Stimulated activated CD8-positive, alpha-beta memory T cell treated with anti-CD3 and anti-CD28 coated beads, Interleukin-12 subunit alpha, Interleukin-12 subunit beta, amount 100 ng/mL, for 4 hours (primary cell): ENCODE results near the gene WDR20.
A peak's percentile ranks its signal among the peaks of the same experiment; 100 is the strongest.

Experiments used
- DNase-seq: peaks from one replicate; pipeline ENCODE4 v3.0.0-alpha.2; 2020; ENCODE audit warnings: low read depth

The WDR20 gene

DNA sequence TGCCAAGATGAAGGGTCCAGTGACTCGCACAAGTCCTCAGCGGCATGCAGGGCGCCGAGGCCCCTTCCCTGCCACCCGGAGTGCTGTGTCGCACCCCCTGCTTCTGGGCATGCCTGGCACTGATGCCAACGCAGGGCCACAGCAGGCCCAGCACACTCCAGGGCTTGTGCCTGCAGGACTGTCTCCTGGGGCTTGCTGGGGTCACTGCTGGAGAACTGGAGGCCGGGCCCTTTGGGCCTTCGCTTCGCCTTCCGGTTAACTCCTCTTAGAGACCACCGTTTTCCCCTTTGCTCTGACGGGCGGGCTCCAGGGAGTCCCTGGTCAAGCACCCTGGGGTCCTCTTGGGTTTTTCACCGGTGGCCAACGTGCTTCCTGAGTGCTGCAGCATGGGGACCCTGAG, 79.6 kb downstream of the WDR20 start:
- DNase-seq: no peak

DNA sequence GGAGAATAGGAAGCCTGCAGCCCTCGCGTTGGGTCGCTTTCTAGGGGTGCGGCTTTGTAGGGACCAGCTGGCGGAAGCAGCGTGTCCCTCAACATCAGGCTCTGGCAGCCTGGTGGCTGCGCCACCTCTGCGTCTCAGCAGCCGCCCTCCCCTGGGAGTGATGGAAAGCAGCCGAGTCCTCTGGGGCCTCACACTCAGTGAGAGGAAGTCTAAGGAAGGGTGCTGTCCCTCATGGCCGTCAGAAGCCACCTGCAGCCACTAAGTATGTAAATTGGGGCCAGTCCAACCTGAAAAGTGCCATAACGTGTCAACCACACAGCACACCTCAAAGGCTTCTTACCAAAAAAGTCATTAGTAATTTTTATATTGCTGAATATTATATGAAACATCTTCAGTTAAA, 80.3 kb downstream of the WDR20 start:
- no peak for DNase-seq

DNA sequence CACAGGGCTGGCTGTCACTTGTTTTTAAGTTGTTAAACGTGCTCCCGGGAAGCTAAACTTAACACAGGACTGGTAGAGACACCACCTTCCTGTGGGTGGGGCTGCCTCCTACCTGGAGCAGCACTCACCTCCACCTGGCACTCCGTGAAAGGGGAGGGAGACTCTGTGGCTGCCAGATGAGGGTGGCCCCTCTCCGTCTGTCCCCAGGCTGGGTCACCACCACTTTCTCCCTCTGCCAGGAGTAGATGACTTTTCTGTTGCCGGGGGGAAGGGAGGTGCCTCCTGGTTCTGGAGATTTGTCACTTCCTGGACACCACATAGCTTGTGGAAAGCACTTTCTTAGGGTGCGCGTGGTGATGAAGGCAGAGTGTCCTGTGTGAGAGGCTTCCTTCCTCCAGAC, 81.3 kb downstream of the WDR20 start:
- no peak for DNase-seq

DNA sequence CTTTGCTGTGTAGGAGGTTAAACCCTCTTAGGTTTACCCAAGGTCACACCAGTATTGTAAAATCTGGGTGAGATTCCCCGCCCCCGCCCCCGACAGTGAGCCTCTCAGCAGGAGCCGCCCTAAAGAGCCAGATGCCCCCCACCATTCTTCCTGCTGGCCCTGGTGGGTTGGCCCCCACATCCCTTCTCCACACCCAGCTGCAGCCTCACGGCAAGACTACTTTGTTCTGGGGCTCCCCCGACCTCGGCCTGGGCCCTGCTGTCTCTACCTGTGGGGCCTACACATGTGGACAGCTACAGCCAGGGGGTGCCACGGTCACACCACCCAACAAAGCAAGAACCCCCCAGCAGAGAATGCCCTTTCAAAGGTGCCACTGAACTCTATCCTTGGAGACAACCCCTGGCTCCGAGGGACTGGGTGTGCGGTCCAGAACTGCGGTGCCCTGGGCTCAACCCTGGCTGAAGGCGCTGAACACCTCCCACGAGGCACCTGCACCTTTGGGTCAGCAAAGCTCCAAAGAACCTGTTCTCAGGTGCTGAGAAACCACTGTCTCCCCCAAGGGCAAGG, 82.4 kb downstream of the WDR20 start:
- DNase-seq: no peak

DNA sequence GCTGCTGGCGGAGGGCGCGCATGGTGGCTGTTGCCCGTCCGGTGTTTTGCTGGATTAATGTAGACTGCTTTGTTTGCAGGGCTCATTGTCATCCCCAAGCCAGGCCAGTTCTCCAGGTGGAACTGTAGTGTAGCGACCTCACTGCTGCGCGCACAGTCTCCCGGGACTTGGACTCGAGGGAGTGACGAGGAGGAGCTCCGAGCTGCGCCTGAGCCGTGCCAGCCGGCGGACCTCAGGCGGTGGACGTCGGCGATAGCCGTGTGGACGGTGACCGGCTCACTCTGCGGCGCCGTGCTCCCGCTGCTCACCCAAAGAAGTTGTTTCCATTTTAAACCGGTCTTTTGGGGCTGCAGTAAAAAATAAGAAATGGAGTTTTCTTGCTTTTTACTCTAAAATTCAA, 83.1 kb downstream of the WDR20 start:
- no peak for DNase-seq

DNA sequence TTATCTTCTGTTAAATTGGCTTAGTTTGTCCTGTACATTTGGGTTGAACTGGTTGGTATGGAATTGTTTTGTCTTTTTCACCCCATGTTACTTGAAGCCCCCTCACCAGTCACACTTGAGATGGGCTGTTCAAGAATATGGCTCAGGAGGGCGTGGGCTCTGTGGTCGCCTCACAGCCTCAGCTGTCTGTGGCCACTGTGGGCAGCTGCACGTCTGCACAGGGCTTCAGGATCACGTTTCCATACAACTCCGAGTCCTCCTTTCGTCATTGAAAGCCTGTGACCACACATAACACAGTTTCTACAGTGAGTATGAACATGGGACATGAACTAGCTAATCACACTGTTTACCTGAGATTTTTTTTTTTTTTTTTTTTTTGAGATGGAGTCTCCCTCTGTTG, 84.0 kb downstream of the WDR20 start:
- DNase-seq: no peak

DNA sequence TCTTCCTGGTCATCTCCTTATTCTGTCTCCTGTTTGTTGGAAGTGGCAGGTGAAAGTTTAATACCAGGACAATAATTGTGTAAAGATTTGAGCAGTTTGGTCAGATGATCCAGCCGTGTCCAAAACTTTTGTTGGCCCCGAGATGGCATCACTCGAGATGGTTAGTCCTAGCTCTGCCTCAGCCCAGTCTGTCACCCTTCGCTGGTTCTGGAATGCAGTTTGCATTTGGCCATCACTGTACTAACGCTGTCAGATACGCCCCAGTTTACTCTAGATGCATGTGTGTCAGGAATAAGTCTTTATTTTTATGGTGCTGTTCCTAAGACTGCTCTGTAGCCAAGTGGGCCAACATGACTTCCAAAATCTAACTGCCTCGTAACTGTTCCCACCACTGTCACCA, 85.7 kb downstream of the WDR20 start:
- no peak for DNase-seq

DNA sequence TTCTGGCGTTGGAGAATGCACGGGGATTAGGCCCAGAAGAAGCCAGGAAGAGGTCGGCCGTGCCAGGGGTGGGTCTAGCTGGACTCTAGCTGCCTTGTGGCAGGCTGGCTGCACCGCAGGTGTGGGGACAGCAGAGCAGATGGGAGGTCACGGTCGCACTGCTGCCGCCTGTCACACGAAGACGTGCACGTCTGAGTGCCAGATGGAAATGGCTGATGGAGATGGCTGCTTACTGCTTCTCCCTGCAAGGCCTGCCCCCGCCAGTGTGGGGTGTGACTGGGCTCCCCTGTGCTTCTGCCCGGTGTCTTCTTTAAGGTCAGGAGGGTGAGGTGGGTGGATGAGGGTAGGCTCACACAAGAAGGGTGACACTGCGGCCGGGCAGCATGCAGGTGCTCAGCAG, 86.2 kb downstream of the WDR20 start:
- no peak for DNase-seq

DNA sequence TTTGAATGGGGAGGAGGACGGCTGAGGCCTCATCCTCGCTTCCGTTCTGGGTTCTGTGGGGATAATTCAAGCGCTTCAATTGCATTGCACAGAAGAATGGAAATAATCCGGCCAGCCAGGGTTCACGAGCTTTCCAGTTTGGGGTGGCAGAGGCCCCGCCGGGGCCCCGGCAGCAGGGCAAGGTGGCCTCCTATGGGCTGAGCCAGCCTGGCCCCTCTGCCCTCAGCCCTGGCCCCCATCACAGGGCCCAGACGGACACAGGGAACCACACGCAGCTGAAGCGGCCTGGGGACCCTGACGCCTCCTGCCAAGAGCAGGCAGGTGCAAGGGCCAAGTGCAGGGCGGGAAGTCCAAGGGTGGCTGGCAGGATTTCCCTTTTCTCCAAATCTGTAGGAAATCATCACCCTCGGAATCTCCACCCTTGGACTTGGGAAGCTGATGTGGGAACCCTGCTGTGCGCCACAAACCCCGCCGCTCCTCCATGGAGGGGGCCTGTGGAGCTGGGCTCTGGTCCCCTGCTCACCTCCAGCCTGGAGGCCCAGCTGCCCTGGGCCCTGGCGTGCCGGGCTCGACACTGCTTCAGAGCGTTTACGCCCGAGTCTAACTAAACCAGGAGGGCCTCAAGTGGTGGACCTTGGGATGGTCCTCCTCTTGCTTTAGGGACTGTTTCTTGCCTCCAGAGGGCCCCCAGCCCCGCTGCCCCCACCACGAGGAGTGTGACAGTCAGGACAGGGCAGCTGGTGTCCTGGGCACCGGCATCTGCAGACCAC, 86.8 kb downstream of the WDR20 start:
- no peak for DNase-seq

DNA sequence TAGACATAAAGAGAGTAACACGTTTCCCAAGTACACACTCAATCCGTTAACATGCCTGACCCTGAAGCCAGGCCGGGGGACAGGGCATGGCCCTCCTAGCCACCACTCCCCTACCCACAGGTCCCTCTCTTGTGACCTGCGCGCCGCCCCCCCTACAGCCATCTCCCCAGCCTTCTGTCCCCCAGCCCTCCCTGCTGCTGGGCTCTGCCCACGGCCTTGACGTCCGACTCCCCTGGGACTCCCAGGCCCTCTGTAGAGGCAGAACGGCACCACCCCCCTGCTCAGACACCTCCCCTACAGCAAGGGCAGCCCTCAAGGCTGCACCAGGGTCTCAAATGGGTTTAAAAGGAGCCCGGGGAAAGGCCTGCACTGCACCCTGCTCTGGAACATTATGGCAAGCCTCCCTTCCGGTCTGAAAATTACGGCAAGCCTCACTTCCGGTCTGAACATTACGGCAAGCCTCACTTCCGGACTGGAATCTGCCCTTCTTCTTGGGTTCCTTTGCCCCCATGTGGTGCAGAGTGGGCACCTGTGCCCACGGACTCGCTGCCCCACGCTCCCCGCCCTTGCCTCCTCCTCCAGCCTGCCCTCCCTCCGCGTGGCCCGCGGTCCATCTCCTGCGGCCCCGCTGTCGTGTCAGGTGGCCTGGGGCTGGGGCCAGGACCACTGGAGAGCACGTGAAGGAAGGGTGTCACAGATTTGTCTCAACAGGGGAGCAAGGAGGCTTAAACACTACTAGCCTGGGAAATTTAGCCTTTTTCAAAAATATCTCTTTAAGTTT, 87.7 kb downstream of the WDR20 start:
- no peak for DNase-seq

DNA sequence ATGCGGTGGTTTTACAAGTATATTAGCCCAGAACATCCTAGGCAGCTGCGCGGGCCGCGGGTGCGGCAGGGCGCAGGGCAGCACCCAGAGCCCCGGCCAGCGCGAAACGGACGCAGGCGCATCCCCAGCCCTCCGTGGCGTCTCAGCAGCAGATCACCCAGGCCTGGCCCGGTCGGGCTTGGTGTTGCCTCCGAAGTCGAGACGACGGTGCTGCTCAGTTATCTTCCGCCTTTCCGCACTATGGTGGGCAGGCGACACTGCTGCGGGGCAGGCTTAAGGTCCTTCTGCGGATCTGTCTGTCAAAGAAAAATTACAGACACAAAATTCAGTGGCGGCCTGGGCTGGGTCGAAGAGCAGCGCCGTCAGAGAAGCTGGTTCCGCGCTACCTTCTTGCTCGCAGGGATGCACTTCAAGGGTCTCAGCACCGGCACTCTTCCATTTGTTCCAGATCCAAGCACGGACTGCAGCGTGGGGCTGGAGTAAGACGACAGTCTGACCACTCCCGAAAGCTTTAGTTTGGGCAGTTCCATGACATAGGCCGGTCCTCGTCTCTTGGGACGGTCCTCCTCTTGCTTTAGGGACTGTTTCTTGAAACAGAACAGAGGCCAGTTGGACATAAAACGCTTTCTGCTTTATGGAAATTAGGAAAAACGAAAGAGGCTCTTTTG, 89.5 kb downstream of the WDR20 start:
- DNase-seq: no peak

DNA sequence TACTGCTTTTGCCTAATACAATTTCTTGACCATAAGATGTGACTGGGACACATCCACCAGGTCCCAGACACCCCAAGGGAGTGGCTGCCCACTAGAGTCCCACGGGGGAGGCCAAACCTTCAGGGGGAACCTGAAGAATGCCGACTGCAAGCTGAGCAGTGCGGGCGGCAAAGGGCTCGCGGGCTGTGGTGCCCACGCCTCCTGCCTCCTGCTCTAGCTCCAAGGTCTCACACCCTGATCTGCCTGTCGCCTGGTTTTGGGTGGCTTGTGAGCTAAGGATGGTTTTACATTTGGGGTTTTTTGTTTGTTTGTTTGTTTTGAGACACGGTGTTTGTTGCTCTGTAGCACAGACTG, 90.0 kb downstream of the WDR20 start:
- no peak for DNase-seq

DNA sequence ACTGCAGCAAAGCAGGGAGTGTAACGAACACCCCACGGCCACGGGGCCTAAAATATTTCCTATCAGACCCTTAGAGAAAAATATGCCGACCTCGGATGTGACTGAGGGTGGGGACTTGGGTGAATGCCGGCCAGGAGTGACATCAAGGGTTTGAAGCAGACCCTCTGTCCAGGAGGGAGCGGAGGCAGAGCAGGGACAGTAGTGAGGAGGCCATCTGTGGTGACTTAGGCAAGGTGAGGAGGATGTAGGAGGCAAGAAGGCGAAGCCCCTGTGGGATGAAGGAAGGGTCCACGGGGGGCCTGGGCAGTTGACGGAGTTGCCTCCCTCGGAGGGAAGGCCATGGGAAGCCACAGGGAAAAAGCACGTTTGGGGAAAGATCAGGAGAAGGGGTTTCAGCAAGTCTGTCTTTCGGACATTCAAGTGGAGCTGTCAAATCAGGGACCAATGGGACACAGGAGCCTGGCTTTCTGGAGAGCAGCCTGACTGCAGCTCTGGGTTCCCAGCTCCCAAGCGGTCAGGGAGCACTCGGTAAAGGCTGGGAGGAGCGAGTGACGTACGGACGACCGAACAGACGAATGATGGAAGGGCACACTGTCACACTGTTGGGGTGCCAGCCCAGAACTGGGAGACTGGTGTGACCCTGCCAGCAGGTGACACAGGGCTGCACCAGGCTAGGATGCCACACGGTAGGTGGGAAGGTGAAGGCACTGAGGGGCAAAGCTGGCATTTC, 90.9 kb downstream of the WDR20 start:
- DNase-seq: no peak

DNA sequence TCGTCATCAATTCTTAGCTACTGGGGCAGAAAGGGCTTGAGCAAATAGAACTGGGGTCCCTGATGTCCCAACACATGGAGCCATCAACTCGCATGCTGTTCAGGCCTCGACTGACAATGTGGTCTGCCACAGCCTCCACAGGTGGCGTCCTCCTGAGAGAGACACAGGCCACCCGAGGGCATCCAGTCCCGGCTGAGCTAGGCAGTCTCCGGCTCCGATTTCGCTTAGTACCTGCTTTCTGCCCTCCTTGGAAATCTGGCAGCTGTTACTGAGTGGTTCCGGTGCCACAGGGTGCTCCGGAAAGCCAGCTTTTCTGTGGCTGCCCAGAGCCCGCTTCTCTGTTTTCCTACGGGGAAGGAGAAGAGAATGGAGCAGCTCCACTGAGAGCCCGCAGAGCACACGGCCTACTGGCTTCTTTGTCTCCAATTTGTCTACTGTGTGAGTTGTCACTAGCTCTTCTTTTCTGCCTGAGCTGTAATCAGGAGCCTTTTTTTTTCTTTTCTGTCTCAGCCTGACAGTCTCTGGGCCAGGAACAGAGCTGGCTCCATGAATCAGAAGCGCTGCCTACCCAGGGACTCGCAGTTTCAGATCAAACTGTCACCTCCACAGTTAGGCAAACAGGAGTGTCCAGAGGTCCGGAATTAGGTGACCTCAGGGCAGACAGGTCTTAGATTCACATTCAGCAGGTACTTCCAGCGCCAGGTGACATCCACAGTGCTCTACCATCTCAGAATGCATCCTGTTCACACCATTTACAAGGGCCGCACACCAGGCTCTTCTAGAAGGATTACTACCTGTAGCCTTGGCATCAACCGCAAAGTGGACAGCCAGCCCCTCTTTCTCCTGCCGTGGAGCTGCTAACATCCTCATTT, 92.0 kb downstream of the WDR20 start:
- no peak for DNase-seq

DNA sequence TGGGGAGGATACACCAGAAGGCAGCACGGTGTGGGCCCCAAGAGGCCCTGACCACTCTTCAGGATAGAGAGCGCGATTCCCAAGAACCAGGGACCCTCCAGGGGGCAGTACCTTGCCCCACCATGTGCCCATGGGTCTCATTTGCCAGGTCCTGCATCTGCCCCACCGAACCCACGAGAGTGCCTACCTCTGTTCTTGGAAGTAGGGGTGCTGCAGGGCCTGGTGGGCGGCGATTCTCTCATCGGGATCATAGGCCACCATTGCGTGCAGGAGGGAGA, 92.6 kb downstream of the WDR20 start:
- DNase-seq: no peak

DNA sequence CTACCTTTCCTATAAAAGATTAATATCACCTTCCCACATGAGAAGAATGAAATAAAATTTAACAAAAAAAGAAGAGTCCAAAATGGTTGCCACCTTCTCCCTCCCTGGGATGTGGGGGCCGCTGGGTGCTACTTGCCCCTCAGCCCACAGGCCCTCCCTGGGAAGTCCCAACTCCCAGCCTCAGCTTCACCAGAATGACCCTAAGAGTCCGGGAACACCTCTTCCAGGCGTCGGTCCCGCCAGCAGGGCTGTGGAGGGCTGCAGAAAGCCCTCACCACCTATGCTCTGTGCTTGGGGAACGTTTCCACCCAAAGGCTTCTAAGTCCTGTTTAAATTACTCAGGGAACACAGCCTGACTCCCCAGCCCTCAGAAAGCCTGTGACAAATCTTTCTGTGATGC, 93.4 kb downstream of the WDR20 start:
- DNase-seq: no peak

DNA sequence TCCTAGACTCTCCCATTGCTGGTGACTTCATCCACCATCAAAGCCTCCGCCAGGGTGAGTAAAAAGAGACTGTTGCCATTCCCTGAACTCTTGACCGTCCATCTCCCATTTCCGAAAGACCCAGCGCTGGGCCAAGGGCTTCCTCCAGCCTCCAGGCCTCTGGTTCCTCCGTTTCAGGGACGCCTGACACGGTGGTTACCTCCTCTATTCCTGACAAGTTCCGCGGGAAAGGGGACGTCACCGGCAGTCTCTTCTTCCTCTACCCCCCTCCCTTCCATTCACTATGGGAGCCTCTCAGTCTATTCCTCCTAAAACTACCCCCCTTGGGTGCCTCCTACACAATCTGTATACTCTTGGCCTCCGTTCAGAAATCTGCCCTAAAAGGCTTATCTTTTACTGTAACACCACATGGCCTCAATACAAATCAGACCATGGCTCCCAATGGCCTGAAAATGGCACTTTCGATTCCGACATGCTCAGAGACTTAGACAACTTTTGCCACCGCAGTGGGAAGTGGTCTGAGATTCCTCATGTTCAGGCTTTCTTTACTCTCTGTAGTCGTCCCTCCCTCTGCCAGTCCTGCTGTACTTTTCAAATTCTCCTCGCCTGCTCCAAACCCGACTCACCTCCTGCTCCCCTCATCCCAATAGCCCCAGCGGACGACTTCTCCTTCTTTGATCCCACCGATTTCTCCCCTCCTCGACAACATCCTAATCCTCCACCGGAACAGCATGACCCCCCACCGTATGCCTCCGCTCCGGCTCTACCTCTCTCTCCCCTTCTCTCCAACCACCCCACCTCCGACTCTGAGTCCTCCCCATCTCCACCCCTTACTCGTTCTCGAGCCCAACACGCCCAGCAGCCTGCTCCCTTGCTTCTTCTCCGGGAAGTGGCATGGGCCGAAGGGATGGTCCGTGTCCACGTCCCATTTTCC, 94.9 kb downstream of the WDR20 start:
- DNase-seq: no peak

DNA sequence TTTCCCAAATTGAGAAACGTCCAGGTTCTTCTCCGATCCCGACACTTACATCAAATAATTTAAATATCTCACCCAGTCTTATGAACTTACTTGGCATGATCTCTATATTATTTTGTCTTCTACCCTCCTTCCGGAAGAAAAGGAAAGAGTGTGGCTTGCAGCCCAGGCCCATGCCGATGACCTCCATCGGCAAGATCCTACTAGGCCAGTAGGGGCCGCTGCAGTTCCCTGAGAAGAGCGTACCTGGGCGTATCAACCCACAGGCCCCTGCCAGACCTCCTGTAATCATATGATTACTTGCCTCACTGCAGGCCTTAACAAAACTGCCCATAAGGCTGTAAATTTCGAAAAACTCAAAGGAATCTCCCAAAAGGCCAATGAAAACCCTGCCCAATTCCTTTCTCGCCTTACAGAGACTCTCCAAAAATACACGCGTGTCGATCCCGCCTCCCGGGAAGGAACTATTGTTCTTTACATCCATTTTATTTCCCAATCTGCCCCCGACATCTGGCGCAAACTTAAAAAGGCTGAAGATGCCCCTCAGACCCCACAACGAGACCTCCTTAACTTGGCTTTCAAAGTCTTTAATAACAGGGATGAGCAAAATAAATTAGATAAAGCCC, 95.7 kb downstream of the WDR20 start:
- peak; percentile 42 for DNase-seq

DNA sequence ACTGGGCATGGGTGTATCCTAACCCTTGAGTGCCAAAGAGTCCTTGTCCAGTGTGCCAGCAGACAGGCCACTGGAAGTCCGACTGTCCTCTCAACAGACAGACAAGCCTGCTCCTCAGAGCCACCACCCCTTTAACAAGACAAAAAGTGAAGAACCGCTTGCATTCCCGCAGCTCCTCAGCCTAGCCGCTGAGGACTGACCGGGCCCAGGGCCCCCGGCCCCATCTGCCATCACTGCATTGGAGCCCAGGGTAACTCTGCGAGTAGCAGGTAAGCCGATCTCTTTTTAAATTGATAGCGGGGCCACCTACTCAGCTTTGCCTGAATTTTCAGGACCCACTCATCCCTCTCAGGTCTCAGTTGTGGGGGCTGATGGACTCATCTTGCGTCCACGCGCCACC, 96.3 kb downstream of the WDR20 start:
- no peak for DNase-seq

DNA sequence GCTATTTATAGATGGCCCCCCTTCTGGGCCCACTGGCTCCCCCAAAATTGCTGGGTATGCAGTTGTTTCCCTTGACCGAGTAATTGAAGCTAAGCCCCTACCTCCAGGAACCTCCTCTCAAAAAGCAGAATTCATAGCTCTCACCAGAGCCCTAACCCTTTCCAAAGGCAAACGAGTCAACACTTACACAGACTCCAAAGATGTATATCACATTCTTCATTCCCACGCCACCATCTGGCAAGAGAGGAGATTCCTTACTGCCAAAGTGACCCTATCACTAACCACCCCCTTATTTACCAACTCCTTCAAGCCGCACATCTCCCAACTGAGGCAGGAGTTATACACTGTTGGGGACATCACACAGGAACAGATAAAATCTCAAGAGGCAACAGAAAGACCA, 98.4 kb downstream of the WDR20 start:
- DNase-seq: no peak
